K562 (cell line): ENCODE results near the gene HOXA11. TPM values are rescaled to one million over a fixed set of nuclear protein-coding genes. Genes with fewer than 3 reads are reported as not detected.

Experiments used
- BRF2 ChIP-seq: IDR thresholded peaks from 3 replicates; pipeline ENCODE4 v1.6.1; 2011; ENCODE audit warnings: borderline replicate concordance, mild to moderate bottlenecking; ENCODE audit not compliant: insufficient read length, insufficient read depth
- CREM ChIP-seq: IDR thresholded peaks from 2 replicates; pipeline ENCODE4 v1.6.1; 2014; ENCODE audit warnings: antibody characterized with exemption, low read depth
- DMBX1 ChIP-seq: fragments of 250-450 bp; sonication (Bioruptor Pico); IDR thresholded peaks from 2 replicates; pipeline ENCODE4 v1.8.0; 2022; ENCODE audit warnings: inconsistent platforms, mild to moderate bottlenecking, moderate library complexity, borderline replicate concordance
- GMEB1 ChIP-seq: fragments of 250-450 bp; sonication (Bioruptor Pico); IDR thresholded peaks from 2 replicates; pipeline ENCODE4 v1.4.0; 2020; ENCODE audit warnings: mild to moderate bottlenecking
- NCOA1 ChIP-seq: fragments of 450-650 bp; IDR thresholded peaks from 2 replicates; pipeline ENCODE4 v1.6.1; 2016; ENCODE audit warnings: low read depth
- POLR2G ChIP-seq: fragments of 200-400 bp; formaldehyde crosslinking; IDR thresholded peaks from 2 replicates; pipeline ENCODE4 v1.6.1; 2017; ENCODE audit warnings: low read depth, mild to moderate bottlenecking, antibody characterized with exemption, low read length, moderate library complexity
- THAP12 ChIP-seq: fragments of 250-450 bp; sonication (Bioruptor Pico); IDR thresholded peaks from 2 replicates; pipeline ENCODE4 v1.9.0; 2021; ENCODE audit warnings: mild to moderate bottlenecking, inconsistent platforms
- ZNF584 ChIP-seq: fragments of 200-800 bp; sonication (Bioruptor generic); IDR thresholded peaks from 2 replicates; pipeline ENCODE4 v1.6.1; 2016; ENCODE audit warnings: low read depth, mild to moderate bottlenecking, missing genetic modification characterization, missing compliant biosample characterization
- polyA plus RNA-seq, 8 experiments: library from polyadenylated mRNA; depleted of rRNA in 4 of 8; stranded (reverse) in 5 of 8; unstranded in 3 of 8; fragments of >200 nt; fragmentation: Nextera tagmentation in 2 of 8; fragmentation: Illumina TruSeq in 1 of 8; extraction: Ambion mirVana in 2 of 8; extraction: Trizol in 1 of 8; gene quantifications; 2 replicates each; pipeline versions ENCODE4 v1.2.1 to v1.2.3, GENCODE V29; 2011 to 2014; ENCODE audit warnings: inconsistent platforms in 1 of 8, missing spikeins in 1 of 8
- total RNA-seq, 7 experiments: library from RNA; depleted of rRNA in 6 of 7; stranded (reverse); fragments of >200 nt in 6 of 7; fragmentation: Illumina TruSeq in 2 of 7; extraction: Trizol in 2 of 7; gene quantifications; 2 replicates each; pipeline versions ENCODE4 v1.2.1 to v1.2.3, GENCODE V29; 2011 to 2021; ENCODE audit warnings: low replicate concordance in 1 of 7

Gene HOXA11
- total and polyA plus RNA-seq, 9 of the 15 experiments (the other 6 are each of a cell fraction or from before 2014, with no cell fraction given), result not detected

GRCh38 chr7:27160546-27161213 is 24.4 kb downstream of the HOXA11 start (continued):
- TF ChIP-seq THAP12 (CRISPR knock-in tag) (no peak), POLR2G (no peak), NCOA1 (no peak), GMEB1 (CRISPR knock-in tag) (no peak), BRF2 (no peak), DMBX1 (CRISPR knock-in tag) (no peak), ZNF584 (CRISPR knock-in tag) (no peak), CREM (no peak)
